Gastrocnemius medialis (tissue), 4 donors: Measurements from ENCODE around the gene GRM4. TPM values are rescaled to one million over a fixed set of nuclear protein-coding genes. Genes with fewer than 3 reads are reported as not detected.

ENCODE experiments used
- ATAC-seq, 2 donors: fragments of 150-250 bp; one replicate each; pipeline ENCODE4 v1.9.1; 2016
- DNase-seq, 2 donors: peaks; one replicate each; pipeline ENCODE4 v3.0.0-alpha.2; 2019
- H3K27ac ChIP-seq, 4 donors: fragments of 200-600 bp; sonication (generic); 1 replicate in 1 of 4; 2 replicates in 3 of 4; pipeline ENCODE4 v1.5.1; 2016 to 2018; ENCODE audit warnings: mild to moderate bottlenecking in 2 of 4, moderate library complexity in 1 of 4
- H3K27me3 ChIP-seq, 3 donors: fragments of 200-600 bp; sonication (generic) in 2 of 3; 1 replicate in 1 of 3; 2 replicates in 2 of 3; pipeline versions ENCODE4 v1.5.1 to v1.6.0; 2016 to 2019; ENCODE audit warnings: mild to moderate bottlenecking in 1 of 3, moderate library complexity in 1 of 3
- H3K36me3 ChIP-seq, 2 donors: fragments of 200-600 bp; sonication (generic) in 1 of 2; one replicate each; pipeline ENCODE4 v1.5.1; 2017 to 2018
- H3K4me1 ChIP-seq, 2 donors: fragments of 200-600 bp; sonication (generic) in 1 of 2; one replicate each; pipeline ENCODE4 v1.5.1; 2016 to 2017; ENCODE audit warnings: mild to moderate bottlenecking in 2 of 2
- H3K4me3 ChIP-seq, 4 donors: fragments of 200-600 bp; sonication (generic) in 3 of 4; 1 replicate in 1 of 4; 2 replicates in 3 of 4; pipeline ENCODE4 v1.5.1; 2016 to 2019; ENCODE audit warnings: mild to moderate bottlenecking in 2 of 4
- H3K9me3 ChIP-seq, 3 donors: fragments of 200-600 bp; sonication (generic) in 2 of 3; 1 replicate in 1 of 3; 2 replicates in 2 of 3; pipeline ENCODE4 v1.5.1; 2016 to 2019
- CTCF ChIP-seq, 5 experiments: fragments of 450-650 bp in 3 of 5; fragments of 200-600 bp in 2 of 5; sonication (generic) in 2 of 5; IDR thresholded peaks in 4 of 5; conservative IDR thresholded peaks in 1 of 5; 1 replicate in 4 of 5; 2 replicates in 1 of 5; pipeline ENCODE4 v1.5.1; 2016 to 2019; ENCODE audit warnings: antibody characterized with exemption in 5 of 5, mild to moderate bottlenecking in 3 of 5, moderate library complexity in 3 of 5
- POLR2A ChIP-seq, 2 donors: fragments of 450-650 bp; IDR thresholded peaks; one replicate each; pipeline ENCODE4 v1.6.1; 2017; ENCODE audit warnings: antibody characterized with exemption in 2 of 2, mild to moderate bottlenecking in 2 of 2, moderate library complexity in 2 of 2
- in situ Hi-C, 4 donors: fragments of 200-750 bp; cut with MboI; loops; one replicate each; pipeline versions ENCODE4 v1.15.0 to v1.8.0; 2017; ENCODE audit warnings: low sequenced_read_pairs in 4 of 4
- intact Hi-C: fragments of 100-400 bp; cut with DNase I; formaldehyde crosslinking; loops from one replicate; pipeline ENCODE4 v1.15.1; 2023; ENCODE audit warnings: low total_unique reads
- microRNA counts, 2 donors: library from miRNA; unstranded; fragments of <30 nt; microRNA quantifications; one replicate each; lab custom pipeline; 2016
- microRNA-seq, 2 donors: library from miRNA; unstranded; fragments of <30 nt; microRNA quantifications; one replicate each; pipeline ENCODE4, GENCODE V29; 2016; ENCODE audit warnings: borderline replicate concordance in 2 of 2
- total RNA-seq, 4 donors: library from RNA; depleted of rRNA; stranded (reverse); fragments of >200 nt; gene quantifications; one replicate each; pipeline versions ENCODE4 v1.1.0 to v1.2.3, GENCODE V29; 2016

The GRM4 gene
- total RNA-seq, 4 donors from 2014 or later = 0.03 TPM; not detected in 3

- DNase-seq (no peak), ATAC-seq (no peak)
- Histone ChIP-seq H3K36me3 (no peaks in the 10 kb centered on the region), H3K4me1 (no peaks in the 10 kb centered on the region), H3K27me3 (peaks cover 8 to 41% (median 28%) of the 10 kb centered on the region in 3 donors), H3K4me3 (no peak overlapping the region), H3K9me3 (no peaks in the 10 kb centered on the region), H3K27ac (no peak overlapping the region)
- in situ Hi-C loops (no loop called here), intact Hi-C loops (no loop called here)
- no peak for TF ChIP-seq POLR2A (IDR thresholded peaks at IDR 0.05)
- no peak for TF ChIP-seq CTCF (IDR thresholded peaks at IDR 0.05 in 4 of 5, conservative IDR thresholded peaks at IDR 0.05 in 1 of 5)
Measured at GRCh38 chr6:33975661-33976436, 170.0 kb downstream of the GRM4 start.

GRCh38 chr6:33974471-33974870 lies 171.4 kb downstream of the GRM4 start:
- Histone ChIP-seq H3K4me3 (no peak overlapping the region), H3K4me1 (no peaks in the 10 kb centered on the region), H3K27me3 (peaks cover 8 to 41% (median 35%) of the 10 kb centered on the region in 3 donors), H3K27ac (no peak overlapping the region), H3K36me3 (no peaks in the 10 kb centered on the region), H3K9me3 (no peaks in the 10 kb centered on the region)
- TF ChIP-seq POLR2A (IDR thresholded peaks at IDR 0.05) (no peak), CTCF (IDR thresholded peaks at IDR 0.05 in 4 of 5, conservative IDR thresholded peaks at IDR 0.05 in 1 of 5) (no peak)
- DNase-seq (no peak), ATAC-seq (no peak)
- intact Hi-C loops = no loop called here
- in situ Hi-C loops = no loop called here

GRCh38 chr6:33974030-33974429 lies 171.9 kb downstream of the GRM4 start:
- Histone ChIP-seq H3K9me3 (no peaks in the 10 kb centered on the region), H3K36me3 (no peaks in the 10 kb centered on the region), H3K27me3 (peaks cover 8 to 41% (median 35%) of the 10 kb centered on the region in 3 donors), H3K27ac (no peak overlapping the region), H3K4me3 (no peak overlapping the region), H3K4me1 (no peaks in the 10 kb centered on the region)
- intact Hi-C loops (no loop called here), in situ Hi-C loops (no loop called here)
- ATAC-seq (no peak), DNase-seq (no peak)
- TF ChIP-seq POLR2A (IDR thresholded peaks at IDR 0.05) = no peak
- no peak for TF ChIP-seq CTCF (IDR thresholded peaks at IDR 0.05 in 4 of 5, conservative IDR thresholded peaks at IDR 0.05 in 1 of 5)

- TF ChIP-seq POLR2A (IDR thresholded peaks at IDR 0.05) = no peak
Measured at GRCh38 chr6:33971580-33971979, 174.3 kb downstream of the GRM4 start.

More at GRCh38 chr6:33971580-33971979, 174.3 kb downstream of the GRM4 start:
- intact Hi-C loops (no loop called here), in situ Hi-C loops (no loop called here)
- Histone ChIP-seq H3K4me1 (no peaks in the 10 kb centered on the region), H3K27ac (no peak overlapping the region), H3K4me3 (no peak overlapping the region), H3K9me3 (no peaks in the 10 kb centered on the region), H3K27me3 (peaks cover 18 to 46% (median 44%) of the 10 kb centered on the region in 3 donors), H3K36me3 (no peaks in the 10 kb centered on the region)
- ATAC-seq (no peak), DNase-seq (no peak)

MicroRNAs encoded within 50 kb of the gene (microRNA counts, 767-probe panel; counts per million panel counts)
- 356 to 448 counts per million in 2 donors for microRNA hsa-miR-1275 (lab: Ali Mortazavi, UCI)

Small RNAs within 50 kb of the gene (microRNA-seq; reads per million reads assigned to microRNA genes)
- gene MIR1275 = 0 reads per million in 2 donors

Other genes with a start within 250 kb of the GRM4 start
- gene HMGA1, start 90.8 kb upstream of the GRM4 start, total RNA-seq = 100 to 1,000 TPM in 3 of 4 donors, 10 to 100 TPM in 1; 74.1 to 163 (median 154) TPM
- 10 to 100 TPM; 21.4 to 39.5 (median 33.4) TPM for gene SMIM29, start 102.9 kb upstream of the GRM4 start, total RNA-seq
- 10 to 100 TPM; 40.0 to 71.9 (median 50.6) TPM for gene NUDT3, start 246.6 kb upstream of the GRM4 start, total RNA-seq